Measurements from ENCODE around the gene TMEM208.

- TF ChIP-seq CTCF (IDR thresholded peaks at IDR 0.05) (no peak), EP300 (IDR thresholded peaks at IDR 0.05) (no peak), POLR2A (IDR thresholded peaks at IDR 0.05) (no peak)
These were observed 17.4 kb upstream of the TMEM208 start for GRCh38 chr16:67209565-67209964.
